Cerebellar nuclear complex (tissue), 1 donor: ENCODE results near the gene VAC14.

ENCODE experiments used
- DNase-seq, 2 experiments: peaks; one replicate each; lab custom pipeline; 2025; lab: John Stamatoyannopoulos, UW

Gene VAC14

DNA sequence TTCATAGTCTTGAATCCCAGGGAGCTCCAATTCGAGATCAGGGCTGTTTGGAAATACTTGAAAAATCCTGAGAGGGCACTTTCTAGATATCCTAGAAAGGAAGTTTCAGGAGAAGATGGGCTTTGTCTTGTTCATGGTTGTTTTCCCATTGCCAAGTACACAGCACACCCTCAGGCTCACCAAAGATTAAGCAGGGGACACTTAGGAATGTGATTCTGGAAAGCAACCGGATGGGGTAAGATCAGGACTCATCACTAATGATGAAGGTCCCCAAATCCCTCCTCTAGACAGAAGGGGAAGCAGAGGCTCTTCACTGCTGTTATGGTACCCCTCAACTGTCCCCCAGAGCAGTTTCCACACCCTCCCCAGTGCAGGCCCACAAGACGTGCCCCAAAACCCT lies 40.7 kb downstream of the VAC14 start:
- no peak for DNase-seq

GRCh38 chr16:70759666-70760065 lies 41.3 kb downstream of the VAC14 start:
- no peak for DNase-seq

DNA sequence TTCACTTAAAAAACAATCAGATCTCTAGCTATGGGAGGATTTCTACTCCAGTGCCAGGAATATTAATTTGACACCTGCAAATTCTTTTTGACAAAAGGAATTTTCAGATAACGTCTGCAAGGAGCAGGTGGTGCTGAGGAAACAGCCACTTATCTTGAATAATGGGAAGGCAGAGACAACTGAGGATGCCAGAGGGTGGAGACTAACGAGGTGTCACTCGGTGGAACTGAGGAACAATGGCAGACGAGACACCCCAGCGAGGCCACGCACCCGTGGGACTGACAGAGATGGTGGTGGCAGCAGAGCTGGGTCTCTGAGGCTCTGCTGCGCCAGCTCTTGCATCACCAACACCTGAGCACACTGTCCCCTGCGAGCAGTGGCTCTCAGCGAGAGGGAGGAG lies 42.2 kb downstream of the VAC14 start:
- no peak for DNase-seq

- no peak for DNase-seq
Observed at GRCh38 chr16:70757183-70757582, 43.8 kb downstream of the VAC14 start.

DNA sequence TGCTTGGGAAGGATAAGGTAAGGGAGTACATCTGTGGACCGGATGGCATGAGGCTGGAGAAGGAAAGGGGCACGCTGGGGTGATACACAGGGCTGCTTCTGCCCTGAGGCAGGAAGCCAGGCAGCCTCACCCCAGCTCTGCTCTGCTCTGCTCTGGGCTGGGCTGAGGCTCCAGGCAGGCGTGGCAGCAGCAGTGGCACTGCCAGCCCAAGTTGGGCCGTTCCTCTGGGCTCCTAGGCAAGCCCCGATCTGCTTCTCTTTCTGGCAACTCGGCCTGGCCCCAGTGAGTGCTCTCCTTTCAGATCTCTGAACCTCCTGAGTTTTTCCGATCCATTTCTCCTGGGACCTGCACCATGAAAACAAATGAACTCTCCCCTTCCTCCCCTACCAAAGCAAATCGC lies 44.9 kb downstream of the VAC14 start:
- no peak for DNase-seq

GRCh38 chr16:70754851-70755600 lies 45.9 kb downstream of the VAC14 start:
- DNase-seq: no peak

GRCh38 chr16:70754371-70754770 lies 46.6 kb downstream of the VAC14 start:
- no peak for DNase-seq

GRCh38 chr16:70753694-70754325 lies 47.1 kb downstream of the VAC14 start:
- DNase-seq: no peak

DNA sequence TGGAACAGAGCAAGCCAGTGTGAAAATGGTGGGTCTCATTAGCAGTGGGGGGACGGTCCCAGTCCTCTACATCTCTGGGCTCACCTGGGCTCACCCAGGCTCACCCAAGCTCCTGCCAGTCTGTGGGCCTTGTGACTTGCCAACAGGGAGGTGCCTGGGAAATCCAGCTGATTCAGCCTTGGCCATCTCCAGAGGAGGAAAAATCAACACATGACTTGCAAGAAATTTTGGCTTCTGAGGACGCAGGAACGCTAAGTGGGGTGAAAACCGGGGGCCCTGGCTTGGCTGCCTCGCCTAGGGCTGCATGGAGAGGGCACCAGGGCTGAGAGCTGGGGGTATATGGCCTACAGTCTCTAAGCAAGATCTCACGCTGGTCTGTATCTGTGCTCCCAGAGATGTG lies 47.7 kb downstream of the VAC14 start:
- no peak for DNase-seq

DNA sequence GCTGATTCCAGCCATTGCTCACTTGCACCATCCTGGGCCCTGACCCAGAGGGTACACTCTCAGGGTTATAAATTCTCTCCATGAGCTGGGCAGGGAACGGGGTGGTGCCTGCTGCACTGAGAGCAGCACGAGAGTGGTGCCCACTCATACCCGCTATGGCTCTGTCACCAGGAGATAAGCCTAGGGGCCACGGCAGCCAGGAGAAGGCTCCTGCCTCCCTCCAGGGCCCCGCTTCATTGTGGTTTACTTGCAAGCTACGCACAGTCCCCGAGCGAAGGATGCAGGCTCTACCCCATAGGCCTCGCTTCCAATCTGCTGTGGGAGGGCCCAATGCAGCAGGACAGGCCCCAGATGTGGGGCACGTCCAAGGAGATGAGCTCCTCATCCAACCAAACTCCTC lies 48.5 kb downstream of the VAC14 start:
- no peak for DNase-seq

GRCh38 chr16:70751593-70751992 lies 49.4 kb downstream of the VAC14 start:
- DNase-seq: no peak

DNA sequence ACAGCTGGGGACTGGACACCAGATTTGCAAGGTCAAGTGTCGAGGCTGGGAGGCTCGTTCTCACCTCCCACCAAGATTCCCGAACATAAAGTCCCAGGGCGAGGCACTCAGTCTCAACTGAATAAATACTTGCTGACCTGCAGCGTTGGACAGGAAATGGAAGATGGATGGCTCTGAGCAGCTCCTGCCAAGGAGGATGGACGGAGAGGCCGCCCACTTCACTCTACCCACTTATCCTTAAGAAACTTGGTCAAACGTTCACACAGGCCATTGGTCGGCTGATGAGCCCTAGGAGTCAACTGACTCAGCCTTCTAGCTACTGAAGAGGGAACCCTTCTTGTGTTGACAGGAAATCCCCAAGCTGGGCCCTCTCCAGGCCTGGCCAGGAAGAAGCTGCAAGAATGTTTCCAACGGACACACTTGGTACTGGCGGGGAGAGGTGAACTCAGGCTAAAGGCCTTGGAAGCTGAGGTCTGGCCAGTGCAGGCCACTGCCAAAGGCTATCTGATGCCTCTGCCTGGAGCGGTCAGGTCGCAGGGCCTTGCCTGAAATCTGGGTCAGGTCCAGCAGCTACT lies 50.0 kb downstream of the VAC14 start:
- no peak for DNase-seq

DNA sequence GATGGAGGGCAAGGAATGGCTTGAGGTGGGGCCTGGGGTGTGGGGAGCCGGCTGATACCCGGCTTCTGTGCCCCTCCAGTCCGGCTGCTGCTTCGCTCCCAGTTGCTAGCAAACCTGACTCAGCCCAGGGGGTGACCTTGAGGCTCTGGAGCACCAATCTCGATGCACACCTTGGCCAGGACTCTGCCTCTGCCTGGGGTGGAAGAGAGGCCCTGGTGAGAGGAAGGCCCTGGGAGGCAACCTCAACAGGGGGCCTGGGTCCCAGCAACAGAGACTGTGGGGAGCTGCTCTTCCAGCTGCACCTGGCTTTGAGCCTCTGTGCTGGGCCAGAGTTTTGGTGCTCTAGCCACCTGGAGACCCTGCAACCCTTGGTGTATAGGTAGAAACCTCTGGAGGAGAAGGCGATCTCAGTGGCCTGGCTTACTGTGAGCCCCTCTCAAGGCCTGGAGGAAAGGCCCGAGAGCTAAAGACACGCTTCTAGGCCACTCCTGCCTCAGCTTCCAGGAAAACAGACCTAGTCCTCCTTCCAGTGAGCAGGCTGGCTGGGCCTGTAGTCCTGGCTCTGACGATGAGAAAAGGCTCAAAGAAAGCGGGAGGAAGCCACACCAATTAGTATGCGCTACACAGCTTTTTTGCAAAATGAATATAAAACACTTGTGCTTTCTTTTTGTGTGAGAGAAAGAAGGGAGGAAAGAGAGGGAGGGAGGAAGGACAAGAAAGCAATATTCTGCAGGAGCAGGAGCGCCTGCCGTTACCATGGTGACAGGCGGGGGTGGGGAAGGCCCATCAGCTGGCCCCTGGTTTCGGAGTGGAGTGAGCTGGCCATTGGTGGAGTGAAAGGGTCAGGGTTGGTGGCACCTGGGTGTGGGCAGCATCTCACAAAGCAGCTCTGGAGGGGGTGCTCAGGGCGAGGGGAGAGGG lies 51.0 kb downstream of the VAC14 start:
- DNase-seq: no peak

DNA sequence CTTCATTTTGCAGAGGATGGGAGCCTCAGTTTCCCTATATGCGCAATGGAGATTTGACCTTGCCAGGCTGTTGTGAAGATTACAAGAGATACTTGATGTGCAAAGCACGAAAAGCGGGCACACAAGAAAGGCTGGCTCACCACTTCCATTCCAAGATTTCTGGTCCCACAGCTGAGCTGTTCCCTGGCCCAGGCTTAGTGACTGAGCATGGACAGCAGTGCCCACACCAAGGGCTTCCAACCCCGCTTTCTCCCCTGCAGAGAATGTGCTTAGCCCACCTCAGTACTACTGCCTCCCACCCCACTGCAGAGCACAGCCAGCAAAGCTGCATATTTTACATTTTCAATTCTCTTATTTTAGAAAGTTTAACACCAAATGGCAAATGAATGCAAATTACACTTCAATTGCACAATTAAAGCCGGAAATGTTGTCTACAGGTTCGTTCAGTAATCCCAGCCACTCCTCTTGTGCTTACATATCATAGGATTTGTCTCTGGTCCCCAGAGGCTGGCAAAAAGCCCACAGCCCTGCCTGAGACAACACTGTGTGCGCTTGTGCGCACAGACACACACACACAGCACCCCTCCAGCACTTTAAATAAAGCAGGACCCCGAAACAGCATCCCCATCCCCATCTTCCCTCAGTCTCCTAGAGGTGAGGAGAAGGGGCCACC lies 51.8 kb downstream of the VAC14 start:
- DNase-seq: no peak

DNA sequence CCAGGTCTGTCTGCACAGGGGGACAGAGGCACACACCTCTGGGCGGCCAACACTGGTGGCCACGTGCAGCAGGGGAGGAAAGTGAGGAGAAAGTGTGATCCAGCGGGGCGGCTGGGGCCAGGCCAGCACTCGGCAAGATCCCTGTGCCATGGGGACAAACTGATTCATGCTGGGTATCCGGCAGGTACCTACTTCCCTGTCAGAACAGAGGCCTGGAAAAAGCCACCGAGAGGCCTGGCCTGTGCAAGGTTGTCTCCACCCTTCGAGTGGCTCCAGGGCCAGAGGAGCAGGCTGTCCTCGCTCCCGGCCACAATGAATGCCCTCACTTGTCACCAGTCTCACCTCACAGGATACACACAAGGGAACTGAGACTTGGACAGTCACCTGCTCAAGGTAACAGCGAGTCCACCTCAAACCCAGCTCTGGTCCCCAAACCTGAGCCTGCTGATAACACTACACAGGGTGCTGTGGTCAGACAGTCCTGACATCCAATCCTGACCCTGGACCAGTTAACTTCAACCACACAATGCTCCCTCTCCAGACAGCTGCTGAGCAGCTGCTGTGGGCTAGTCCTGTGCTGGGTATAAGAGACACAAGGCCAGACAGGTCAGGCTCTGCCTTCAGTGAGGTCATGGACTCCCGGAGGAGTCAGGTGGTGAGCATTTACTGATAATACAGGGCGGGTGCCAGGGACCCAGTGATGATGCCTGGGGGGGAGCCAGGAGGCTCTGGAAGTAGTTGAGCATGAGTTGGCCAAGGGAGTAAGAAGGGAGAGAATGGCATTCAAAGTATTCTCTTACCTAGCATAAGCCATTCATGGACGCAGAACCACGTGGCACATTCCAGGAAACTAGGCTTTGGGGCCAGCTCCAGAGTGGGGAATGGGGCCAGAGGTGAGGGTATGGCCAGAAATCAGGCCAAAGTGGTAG lies 53.0 kb downstream of the VAC14 start:
- no peak for DNase-seq

GRCh38 chr16:70746708-70747424 lies 54.1 kb downstream of the VAC14 start:
- DNase-seq: no peak

- DNase-seq: peak in 1 of 2 experiments; percentile 19
Observed at GRCh38 chr16:70746040-70746707, 54.8 kb downstream of the VAC14 start.

DNA sequence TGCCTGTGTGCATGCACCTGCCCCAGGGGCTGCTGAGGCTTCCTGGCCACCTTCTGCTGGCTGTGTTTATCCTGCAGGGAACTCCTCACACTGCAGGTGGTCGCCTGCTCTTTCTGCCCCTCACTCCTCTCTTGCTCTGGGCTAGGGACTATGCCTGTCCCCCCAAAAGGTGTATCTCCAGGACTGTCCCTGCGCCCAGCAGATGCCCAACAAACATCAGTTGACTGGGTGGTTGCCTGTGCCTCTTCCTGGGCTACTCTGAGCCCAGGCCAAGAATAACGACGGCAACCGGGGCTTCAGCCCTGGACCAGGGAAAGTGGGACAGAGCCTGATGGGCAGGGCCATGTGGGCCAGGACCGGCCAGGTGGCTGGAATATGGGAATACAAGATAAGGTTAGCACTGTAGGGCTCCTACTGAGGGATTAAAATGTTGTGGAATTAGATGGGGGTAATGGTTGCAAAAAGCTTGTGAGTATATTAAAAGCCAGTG lies 55.4 kb downstream of the VAC14 start:
- DNase-seq: no peak

- no peak for DNase-seq
Observed at GRCh38 chr16:70744366-70744765, 56.6 kb downstream of the VAC14 start.
